Endothelial cell of umbilical vein (primary cell): Measurements from ENCODE around the gene AZU1. TPM values are rescaled to one million over a fixed set of nuclear protein-coding genes. Genes with fewer than 3 reads are reported as not detected.

ENCODE experiments used
- BruUV-seq: library from RNA; stranded (reverse); fragments of 400-500 nt; replicated peaks from 2 replicates; lab custom pipeline; 2021; lab: Mats Ljungman, UMichigan
- CTCF ChIA-PET: fragments of 300-600, 350-600 bp; sonication (Branson Sonifier 250); formaldehyde crosslinking; loops from one replicate; lab custom pipeline; 2021; ENCODE audit warnings: antibody characterized with exemption, inconsistent platforms; lab: Charles Lee
- POLR2A ChIA-PET: fragments of 300-600, 350-600 bp; sonication (Branson Sonifier 250); formaldehyde crosslinking; loops from one replicate; lab custom pipeline; 2021; ENCODE audit warnings: antibody characterized with exemption, inconsistent platforms; lab: Charles Lee
- DNase-seq: peaks from one replicate; pipeline ENCODE4 v3.0.0-alpha.2; 2011; ENCODE audit warnings: low read depth, low spot score
- FAIRE-seq: peaks from 2 replicates; lab custom pipeline; 2011; peaks lifted over from hg19 to GRCh38; lab: Jason Lieb, UNC
- H2AFZ ChIP-seq: 2 replicates; pipeline ENCODE4 v1.6.0; 2012; ENCODE audit warnings: low read depth, low read length, control low read depth, inconsistent platforms
- H3K27ac ChIP-seq: 2 replicates; pipeline ENCODE4 v1.5.1; 2011; ENCODE audit warnings: low read depth, mild to moderate bottlenecking, control low read depth, low read length, moderate library complexity; ENCODE audit not compliant: insufficient read depth
- H3K27me3 ChIP-seq, 2 experiments: 2 replicates each; pipeline versions ENCODE4 v1.6.0 to v1.6.1; 2011; ENCODE audit warnings: low read length in 2 of 2, mixed read lengths in 1 of 2; ENCODE audit not compliant: control insufficient read depth in 2 of 2, insufficient read depth in 2 of 2
- H3K36me3 ChIP-seq, 2 experiments: 2 replicates in 1 of 2; 3 replicates in 1 of 2; pipeline ENCODE4 v1.5.1; 2011; ENCODE audit warnings: low read length in 2 of 2, mild to moderate bottlenecking in 1 of 2, moderate library complexity in 1 of 2; ENCODE audit not compliant: control insufficient read depth in 2 of 2, insufficient read depth in 2 of 2; ENCODE audit errors: extremely low read depth in 1 of 2
- H3K4me1 ChIP-seq: 3 replicates; pipeline ENCODE4 v1.5.1; 2011; ENCODE audit warnings: mild to moderate bottlenecking, low read length; ENCODE audit not compliant: control insufficient read depth, insufficient read depth; ENCODE audit errors: extremely low read depth
- H3K4me2 ChIP-seq: 2 replicates; pipeline ENCODE4 v1.6.1; 2011; ENCODE audit warnings: low read length, control low read depth, mixed read lengths; ENCODE audit not compliant: insufficient read depth
- H3K4me3 ChIP-seq, 3 experiments: fragments of 200-600 bp in 1 of 3; sonication (generic), shearing (Covaris generic) in 1 of 3; replicated peaks in 1 of 3; 2 replicates each; pipeline ENCODE4 v1.5.1; 2011 to 2016; ENCODE audit warnings: control low read depth in 3 of 3, low read length in 3 of 3, mild to moderate bottlenecking in 2 of 3, inconsistent platforms in 1 of 3, low read depth in 1 of 3, moderate library complexity in 1 of 3; ENCODE audit not compliant: insufficient read depth in 1 of 3
- H3K79me2 ChIP-seq: 2 replicates; pipeline ENCODE4 v1.6.0; 2012; ENCODE audit warnings: low read length, inconsistent platforms; ENCODE audit not compliant: control insufficient read depth, insufficient read depth
- H3K9ac ChIP-seq: replicated peaks from 2 replicates; pipeline ENCODE3; 2011; ENCODE audit warnings: low read length, control low read depth; ENCODE audit not compliant: insufficient read depth; ENCODE audit errors: extremely low read depth
- H3K9me1 ChIP-seq: replicated peaks from 3 replicates; pipeline ENCODE4 v1.6.0; 2011; ENCODE audit warnings: mild to moderate bottlenecking, low read length; ENCODE audit not compliant: control insufficient read depth, insufficient read depth; ENCODE audit errors: extremely low read depth
- H3K9me3 ChIP-seq: replicated peaks from 2 replicates; pipeline ENCODE4 v1.5.1; 2012; ENCODE audit warnings: low read length, inconsistent platforms; ENCODE audit not compliant: control insufficient read depth, insufficient read depth
- H4K20me1 ChIP-seq: replicated peaks from 2 replicates; pipeline ENCODE3; 2011; ENCODE audit warnings: mild to moderate bottlenecking, low read length; ENCODE audit not compliant: control insufficient read depth, insufficient read depth; ENCODE audit errors: extremely low read depth
- EZH2 ChIP-seq: IDR thresholded peaks from 2 replicates; pipeline ENCODE4 v1.6.1; 2012; ENCODE audit warnings: borderline replicate concordance, low read depth, mild to moderate bottlenecking, moderate library complexity, low read length, inconsistent platforms; ENCODE audit not compliant: severe bottlenecking
- FOS ChIP-seq: IDR thresholded peaks from 2 replicates; pipeline ENCODE4 v1.6.1; 2011; ENCODE audit warnings: mild to moderate bottlenecking, low read length, moderate library complexity, borderline replicate concordance; ENCODE audit not compliant: insufficient read depth
- GATA2 ChIP-seq: IDR thresholded peaks from 2 replicates; pipeline ENCODE4 v1.7.0; 2011; ENCODE audit warnings: low read depth, mild to moderate bottlenecking, moderate library complexity, mixed read lengths, low read length; ENCODE audit not compliant: insufficient read length, insufficient read depth
- JUN ChIP-seq: IDR thresholded peaks from 2 replicates; pipeline ENCODE4 v1.6.1; 2011; ENCODE audit warnings: borderline replicate concordance, low read depth; ENCODE audit not compliant: insufficient read length, insufficient read depth
- MYC ChIP-seq: IDR thresholded peaks from one replicate; pipeline ENCODE4 v1.6.1; 2011; ENCODE audit warnings: mild to moderate bottlenecking, low read depth, low read length
- POLR2AphosphoS5 ChIP-seq: IDR thresholded peaks from 2 replicates; pipeline ENCODE4 v1.6.1; 2012; ENCODE audit warnings: low read depth, mild to moderate bottlenecking, control low read depth, low read length, moderate library complexity; ENCODE audit not compliant: insufficient read depth
- dilution Hi-C: fragments of 300-500 bp; cut with MboI; formaldehyde crosslinking; loops from one replicate; pipeline ENCODE4 v1.15.0; 2019; ENCODE audit warnings: low sequenced_read_pairs; ENCODE audit not compliant: extremely low pct_ligation_motif_present
- intact Hi-C: fragments of 100-400 bp; cut with micrococcal nuclease; formaldehyde crosslinking; loops from one replicate; pipeline ENCODE4 v1.10.0; 2022
- polyA plus RNA-seq, 4 experiments: library from polyadenylated mRNA; depleted of rRNA in 3 of 4; stranded (reverse) in 3 of 4; unstranded in 1 of 4; fragments of >200 nt; gene quantifications; 2 replicates each; pipeline versions ENCODE4 v1.2.1 to v1.2.3, GENCODE V29; 2011 to 2012; ENCODE audit warnings: missing spikeins in 1 of 4
- total RNA-seq: library from RNA; stranded (reverse); gene quantifications from 2 replicates; pipeline ENCODE4 v1.2.3, GENCODE V29; 2021
- TF ChIP-seq, protein P1 (sequence below), 2 donors: IDR thresholded peaks; 1 replicate in 1 of 2; 2 replicates in 1 of 2; pipeline ENCODE4 v1.5.1; 2011; ENCODE audit warnings: low read length in 2 of 2, mild to moderate bottlenecking in 2 of 2, moderate library complexity in 2 of 2, control low read depth in 1 of 2, inconsistent platforms in 1 of 2, low read depth in 1 of 2; ENCODE audit not compliant: insufficient read depth in 1 of 2; ENCODE audit errors: extremely low read depth in 1 of 2
- TF ChIP-seq, protein P2 (sequence below): IDR thresholded peaks from 2 replicates; pipeline ENCODE4 v1.6.1; 2011; ENCODE audit not compliant: insufficient read depth, insufficient read length

The AZU1 gene
- total and polyA plus RNA-seq, 2 donors (not counting 3 experiments of a cell fraction or from before 2014, with no cell fraction given), result 0.12 TPM; not detected in 1

DNA sequence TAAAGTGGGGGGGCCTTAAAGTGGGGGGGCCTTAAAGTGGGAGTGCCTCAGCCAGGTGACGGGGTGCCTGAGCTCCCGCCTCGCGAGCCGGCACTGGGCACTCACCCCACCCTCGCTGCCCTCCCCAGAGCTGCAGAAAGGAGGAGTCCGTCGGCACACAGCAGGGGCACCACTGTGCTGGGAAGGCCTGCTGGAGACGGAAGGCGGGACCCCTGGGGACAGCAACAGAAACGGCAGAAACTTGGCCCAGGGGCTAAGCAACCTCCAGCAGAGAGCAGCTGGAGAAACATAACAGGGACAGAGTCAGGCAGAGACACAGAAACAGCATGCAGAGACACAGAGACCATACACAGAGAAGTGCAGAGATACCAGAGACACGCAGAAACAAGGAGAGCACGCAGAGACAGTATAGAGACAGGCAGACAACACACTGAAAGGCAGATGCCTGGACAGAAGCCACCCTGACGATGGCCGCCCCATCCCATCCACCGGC lies 39.7 kb downstream of the AZU1 start:
- no peaks in the 10 kb centered on the region for H4K20me1 ChIP-seq
- TF ChIP-seq EZH2 (no peak), POLR2AphosphoS5 (no peak), GATA2 (no peak), MYC (no peak), JUN (no peak), FOS (no peak)
- TF ChIP-seq, protein P1, sequence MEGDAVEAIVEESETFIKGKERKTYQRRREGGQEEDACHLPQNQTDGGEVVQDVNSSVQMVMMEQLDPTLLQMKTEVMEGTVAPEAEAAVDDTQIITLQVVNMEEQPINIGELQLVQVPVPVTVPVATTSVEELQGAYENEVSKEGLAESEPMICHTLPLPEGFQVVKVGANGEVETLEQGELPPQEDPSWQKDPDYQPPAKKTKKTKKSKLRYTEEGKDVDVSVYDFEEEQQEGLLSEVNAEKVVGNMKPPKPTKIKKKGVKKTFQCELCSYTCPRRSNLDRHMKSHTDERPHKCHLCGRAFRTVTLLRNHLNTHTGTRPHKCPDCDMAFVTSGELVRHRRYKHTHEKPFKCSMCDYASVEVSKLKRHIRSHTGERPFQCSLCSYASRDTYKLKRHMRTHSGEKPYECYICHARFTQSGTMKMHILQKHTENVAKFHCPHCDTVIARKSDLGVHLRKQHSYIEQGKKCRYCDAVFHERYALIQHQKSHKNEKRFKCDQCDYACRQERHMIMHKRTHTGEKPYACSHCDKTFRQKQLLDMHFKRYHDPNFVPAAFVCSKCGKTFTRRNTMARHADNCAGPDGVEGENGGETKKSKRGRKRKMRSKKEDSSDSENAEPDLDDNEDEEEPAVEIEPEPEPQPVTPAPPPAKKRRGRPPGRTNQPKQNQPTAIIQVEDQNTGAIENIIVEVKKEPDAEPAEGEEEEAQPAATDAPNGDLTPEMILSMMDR (IDR thresholded peaks at IDR 0.05; ENCODE audit: extremely low read depth in 1 of 2, insufficient read depth in 1 of 2, low read depth in 1 of 2, low read length in 2 of 2), result no peak
- TF ChIP-seq, protein P2, sequence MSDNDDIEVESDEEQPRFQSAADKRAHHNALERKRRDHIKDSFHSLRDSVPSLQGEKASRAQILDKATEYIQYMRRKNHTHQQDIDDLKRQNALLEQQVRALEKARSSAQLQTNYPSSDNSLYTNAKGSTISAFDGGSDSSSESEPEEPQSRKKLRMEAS, result no peak
- ChIA-PET CTCF (no interaction called here), POLR2A (no interaction called here)
- peaks cover 0 to 11% of the 10 kb centered on the region in 2 experiments for H3K36me3 ChIP-seq
- FAIRE-seq (no peak), DNase-seq (no peak)
- H3K9me1 ChIP-seq, result no peaks in the 10 kb centered on the region
- no peak overlapping the region for H3K27ac ChIP-seq
- no peak overlapping the region for H3K9ac ChIP-seq
- H3K4me1 ChIP-seq, result peaks cover 9% of the 10 kb centered on the region
- BruUV-seq, result no TSS peak
- H2AFZ ChIP-seq, result no peak overlapping the region
- no peak overlapping the region for H3K4me3 ChIP-seq
- dilution Hi-C loops, result no loop called here
- H3K79me2 ChIP-seq, result no peaks in the 10 kb centered on the region
- no peak overlapping the region for H3K4me2 ChIP-seq
- H3K9me3 ChIP-seq, result no peaks in the 10 kb centered on the region
- intact Hi-C loops, result no loop called here
- H3K27me3 ChIP-seq, result no peaks in the 10 kb centered on the region
